ENCODE measurements around the gene C1QBP. TPM values are rescaled to one million over a fixed set of nuclear protein-coding genes. Genes with fewer than 3 reads are reported as not detected.
A peak's percentile ranks its signal among the peaks of the same experiment; 100 is the strongest.

C1QBP gene, protein sequence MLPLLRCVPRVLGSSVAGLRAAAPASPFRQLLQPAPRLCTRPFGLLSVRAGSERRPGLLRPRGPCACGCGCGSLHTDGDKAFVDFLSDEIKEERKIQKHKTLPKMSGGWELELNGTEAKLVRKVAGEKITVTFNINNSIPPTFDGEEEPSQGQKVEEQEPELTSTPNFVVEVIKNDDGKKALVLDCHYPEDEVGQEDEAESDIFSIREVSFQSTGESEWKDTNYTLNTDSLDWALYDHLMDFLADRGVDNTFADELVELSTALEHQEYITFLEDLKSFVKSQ
- total RNA-seq (2014; rRNA removed; shearing (Covaris generic)), result 221 and 238 TPM in 2 replicates

DNA sequence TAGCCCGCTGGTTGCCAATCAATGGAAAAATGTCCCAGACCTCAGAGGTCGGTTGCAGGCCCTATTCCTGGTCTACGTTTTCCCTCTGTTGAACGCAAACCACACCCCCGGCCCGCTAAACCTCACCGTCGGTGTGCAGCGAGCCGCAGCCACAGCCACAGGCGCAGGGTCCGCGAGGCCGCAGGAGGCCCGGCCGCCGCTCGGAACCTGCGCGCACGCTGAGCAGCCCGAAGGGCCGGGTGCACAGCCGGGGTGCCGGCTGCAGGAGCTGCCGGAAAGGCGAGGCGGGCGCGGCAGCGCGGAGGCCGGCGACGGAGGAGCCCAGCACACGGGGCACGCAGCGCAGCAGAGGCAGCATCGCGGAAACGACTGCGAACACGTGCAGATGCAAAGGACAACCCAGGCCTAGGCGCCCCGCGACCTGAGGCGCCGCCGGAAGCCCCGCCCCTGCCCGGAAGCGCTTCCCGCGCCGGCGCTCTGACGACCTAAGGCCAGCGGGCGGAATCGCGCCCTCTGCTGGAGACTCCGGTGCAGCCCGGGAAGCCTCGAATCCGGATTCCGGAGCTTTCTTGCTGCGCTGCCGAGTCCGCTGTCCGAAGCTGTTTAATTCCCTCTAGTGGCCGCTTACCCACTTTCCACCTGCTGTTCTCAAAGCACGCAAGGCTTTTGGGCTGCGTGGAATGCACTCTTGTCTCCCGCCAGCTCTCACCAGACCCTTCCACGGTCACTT, at the start of gene C1QBP:
C1QBP (minus strand) TSS at position 440 of the 730 bp plus-strand sequence; CDS start at position 358, 82 bp downstream.
- Histone ChIP-seq H3K27ac (peak within 1 kb of the TSS; percentile 16; the same call in 1 of the 2 replicates), H3K4me1 (no peaks in the 10 kb centered on the region; the same call in 1 of the 2 replicates), H3K27me3 (no peaks in the 10 kb centered on the region), H3K36me3 (peaks cover 28% of the 10 kb centered on the region), H3K9me3 (replicated peaks) (no peaks in the 10 kb centered on the region), H3K4me3 (peak within 1 kb of the TSS; percentile 79)
- DNase-seq, result peak; percentile 76 to 89

DNA sequence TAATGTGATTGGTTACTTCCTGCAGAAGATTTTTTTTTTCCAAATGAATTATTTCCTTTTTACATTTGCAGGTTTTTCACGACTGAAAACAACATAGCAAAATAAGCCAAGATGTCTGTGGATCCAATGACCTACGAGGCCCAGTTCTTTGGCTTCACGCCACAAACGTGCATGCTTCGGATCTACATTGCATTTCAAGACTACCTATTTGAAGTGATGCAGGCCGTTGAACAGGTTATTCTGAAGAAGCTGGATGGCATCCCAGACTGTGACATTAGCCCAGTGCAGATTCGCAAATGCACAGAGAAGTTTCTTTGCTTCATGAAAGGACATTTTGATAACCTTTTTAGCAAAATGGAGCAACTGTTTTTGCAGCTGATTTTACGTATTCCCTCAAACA, 49.8 kb upstream of the C1QBP start:
- H3K4me3 ChIP-seq, result no peak overlapping the region
- peaks cover 3% of the 10 kb centered on the region; the same call in 1 of the 2 replicates for H3K4me1 ChIP-seq
- H3K27ac ChIP-seq, result no peak overlapping the region
- no peaks in the 10 kb centered on the region for H3K27me3 ChIP-seq
- H3K9me3 ChIP-seq (replicated peaks), result peaks cover 4% of the 10 kb centered on the region
- peaks cover 45% of the 10 kb centered on the region for H3K36me3 ChIP-seq
- no peak for DNase-seq

DNA sequence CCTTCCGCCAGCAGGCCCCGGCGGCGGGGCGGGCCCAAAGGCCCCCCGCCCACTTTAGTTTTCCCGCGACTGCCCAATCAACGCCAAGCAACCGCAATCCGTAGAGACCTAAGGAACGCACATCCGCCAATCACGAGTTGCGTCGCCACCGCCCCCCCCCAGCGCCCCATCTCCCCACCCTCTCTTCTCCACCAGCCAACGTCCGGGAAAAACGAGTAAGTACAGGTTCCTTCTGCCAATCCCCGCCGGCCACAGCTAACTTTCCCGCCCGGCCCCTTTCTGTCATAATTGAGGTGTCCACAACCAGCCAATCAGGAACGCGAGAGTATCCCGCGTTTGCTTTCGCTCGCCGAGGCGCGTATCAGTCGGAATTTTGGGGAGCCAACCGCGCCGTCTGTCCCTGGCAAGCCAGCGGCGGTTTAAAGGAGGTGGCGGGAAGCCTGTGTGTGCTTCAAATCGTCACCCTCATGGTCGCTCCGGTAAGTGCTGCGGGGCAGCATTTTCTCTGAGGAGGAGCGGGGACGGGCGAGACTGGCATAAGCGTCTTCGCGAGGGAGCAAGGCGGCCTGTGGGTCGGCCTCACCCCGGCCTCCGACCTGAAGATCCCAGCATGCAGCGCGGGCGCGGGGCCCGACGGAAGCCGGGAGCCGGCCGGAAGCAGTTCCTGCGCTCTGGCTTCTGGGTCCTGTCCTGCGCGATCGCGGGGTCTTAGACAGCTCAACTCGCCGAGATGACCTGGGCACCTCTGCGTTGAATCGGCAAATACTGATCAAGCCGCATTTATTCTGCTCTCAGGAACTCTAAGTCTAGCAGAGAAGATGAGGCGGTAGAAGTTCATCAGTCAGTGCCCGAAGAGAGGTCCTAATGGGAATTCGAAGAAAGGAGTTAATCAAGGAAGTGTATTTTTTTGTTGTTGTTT, 47.5 kb upstream of the C1QBP start, which contains the start of gene MIS12:
MIS12 (plus strand) TSS at position 361 of the 919 bp plus-strand sequence. CDS start 2,297 bp downstream, outside the sequence.
- Histone ChIP-seq H3K4me3 (peak within 1 kb of the TSS; percentile 99), H3K27me3 (no peaks in the 10 kb centered on the region), H3K36me3 (peaks cover 54% of the 10 kb centered on the region), H3K27ac (peak within 1 kb of the TSS; percentile 99), H3K4me1 (peaks cover 3% of the 10 kb centered on the region; the same call in 1 of the 2 replicates), H3K9me3 (replicated peaks) (no peaks in the 10 kb centered on the region)
- DNase-seq, result peak; percentile 97

DNA sequence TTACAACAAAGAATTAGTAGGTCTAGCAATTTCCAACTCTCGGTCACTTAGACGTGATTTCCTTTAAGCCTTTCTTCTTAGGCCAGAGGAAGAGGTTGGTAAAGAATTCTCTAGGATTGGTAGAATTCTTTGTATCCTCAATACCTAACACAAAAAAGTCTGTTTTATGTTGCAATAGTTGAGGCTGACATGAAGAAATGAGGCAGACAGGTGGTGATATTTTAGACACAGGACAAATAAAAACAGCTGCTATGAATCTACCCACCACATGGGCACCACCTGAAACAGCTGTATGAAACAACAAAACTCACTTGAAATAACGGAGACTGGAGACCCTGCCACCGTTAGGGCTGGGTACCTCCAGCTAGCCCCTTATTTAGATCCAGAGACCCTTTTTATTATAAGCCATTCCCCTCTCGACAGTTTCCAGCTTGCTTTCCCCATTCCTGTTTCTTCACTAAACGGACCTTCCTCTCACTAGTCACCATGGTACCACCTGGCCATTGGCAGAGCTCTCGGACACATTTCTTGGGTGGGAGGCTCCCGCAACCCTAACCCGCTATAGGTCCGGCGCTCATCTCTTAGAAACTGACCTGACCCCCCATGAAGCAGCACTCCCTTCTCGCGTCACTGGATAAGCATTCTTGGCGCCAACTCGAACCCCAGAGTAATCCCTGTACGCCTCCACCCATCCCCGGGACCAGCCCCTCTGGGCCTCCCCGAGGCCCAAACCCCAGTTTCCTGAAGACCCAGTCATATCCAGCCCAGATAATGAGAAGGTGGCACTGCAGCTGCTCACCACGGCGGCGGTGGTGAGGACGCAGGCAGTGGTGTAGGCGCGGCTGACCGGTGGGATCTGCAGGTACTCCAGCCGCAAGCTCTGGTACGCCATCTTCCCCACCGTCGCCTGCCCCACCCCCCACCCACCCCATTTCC, 46.6 kb upstream of the C1QBP start, which contains the start of gene DERL2:
DERL2 (minus strand) TSS at position 909 of the 936 bp plus-strand sequence; CDS start at position 892, 17 bp downstream.
- H3K4me1 ChIP-seq, result peaks cover 3% of the 10 kb centered on the region; the same call in 1 of the 2 replicates
- DNase-seq, result peak; percentile 57 to 60
- no peaks in the 10 kb centered on the region for H3K9me3 ChIP-seq (replicated peaks)
- H3K27ac ChIP-seq, result peak within 1 kb of the TSS; percentile 99
- peaks cover 56% of the 10 kb centered on the region for H3K36me3 ChIP-seq
- H3K27me3 ChIP-seq, result no peaks in the 10 kb centered on the region
- peak within 1 kb of the TSS; percentile 99 for H3K4me3 ChIP-seq

DNA sequence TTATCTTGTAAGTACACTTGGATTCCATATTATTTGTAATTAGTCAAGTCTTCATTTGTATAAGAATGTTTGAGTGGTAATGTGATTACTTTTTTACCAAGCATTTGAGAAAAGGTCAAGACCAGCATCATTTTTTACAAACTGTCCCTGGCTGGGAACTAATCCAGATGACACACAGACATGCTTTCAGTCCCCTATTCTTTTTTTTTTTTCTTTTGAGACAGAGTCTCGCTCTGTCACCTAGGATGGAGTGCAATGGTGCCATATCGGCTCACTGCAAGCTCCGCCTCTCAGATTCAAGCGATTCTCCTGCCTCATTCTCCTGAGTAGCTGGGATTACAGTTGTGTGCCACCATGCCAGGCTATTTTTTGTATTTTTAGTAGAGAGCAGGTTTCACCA, 42.5 kb upstream of the C1QBP start:
- Histone ChIP-seq H3K36me3 (peaks cover 54% of the 10 kb centered on the region), H3K4me1 (peaks cover 3% of the 10 kb centered on the region; the same call in 1 of the 2 replicates), H3K9me3 (replicated peaks) (no peaks in the 10 kb centered on the region), H3K4me3 (no peak overlapping the region), H3K27me3 (no peaks in the 10 kb centered on the region), H3K27ac (no peak overlapping the region)
- DNase-seq, result no peak

DNA sequence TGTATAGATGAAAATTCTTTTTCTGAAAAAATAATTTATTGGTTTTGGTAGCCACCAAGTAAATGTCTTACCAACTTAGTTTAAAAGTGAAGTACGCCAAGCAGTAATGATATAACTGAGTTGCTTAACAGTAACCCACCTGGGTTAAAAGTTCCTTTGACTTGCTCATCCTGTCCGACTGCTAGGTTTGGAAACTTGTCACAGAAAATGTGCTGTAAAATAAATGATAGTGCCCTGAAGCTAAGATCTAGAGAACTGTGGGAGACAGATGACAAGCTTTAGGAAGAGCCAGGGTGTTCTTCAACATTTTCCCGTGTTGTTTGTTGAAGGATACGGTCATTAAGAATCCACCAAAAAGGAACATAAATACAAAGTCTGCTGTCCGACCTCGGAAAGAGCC, 42.0 kb upstream of the C1QBP start:
- Histone ChIP-seq H3K4me3 (no peak overlapping the region), H3K36me3 (peaks cover 55% of the 10 kb centered on the region), H3K4me1 (peaks cover 3% of the 10 kb centered on the region; the same call in 1 of the 2 replicates), H3K27ac (no peak overlapping the region), H3K9me3 (replicated peaks) (no peaks in the 10 kb centered on the region), H3K27me3 (no peaks in the 10 kb centered on the region)
- DNase-seq, result no peak

DNA sequence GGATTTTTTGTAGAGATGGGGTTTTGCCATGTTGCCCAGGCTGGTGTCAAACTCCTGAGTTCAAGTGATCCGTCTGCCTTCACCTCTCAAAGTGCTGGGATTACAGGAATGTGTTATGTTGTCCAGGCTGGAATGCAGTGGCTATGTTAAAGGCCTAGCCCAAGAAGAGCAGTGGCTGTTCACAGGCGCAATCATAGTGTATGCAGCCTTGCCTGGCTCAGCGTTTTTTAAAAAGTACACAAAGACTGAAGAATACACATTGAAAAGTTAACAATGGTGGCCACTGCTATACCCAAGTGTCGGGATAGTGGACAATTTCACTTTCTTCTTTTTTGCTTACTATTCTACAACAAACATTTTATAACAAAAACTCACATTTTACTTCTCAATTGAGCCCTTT, 40.0 kb upstream of the C1QBP start:
- no peak overlapping the region for H3K4me3 ChIP-seq
- H3K9me3 ChIP-seq (replicated peaks), result no peaks in the 10 kb centered on the region
- no peaks in the 10 kb centered on the region for H3K4me1 ChIP-seq
- no peaks in the 10 kb centered on the region for H3K27me3 ChIP-seq
- DNase-seq, result no peak
- no peak overlapping the region for H3K27ac ChIP-seq
- H3K36me3 ChIP-seq, result peaks cover 54% of the 10 kb centered on the region

DNA sequence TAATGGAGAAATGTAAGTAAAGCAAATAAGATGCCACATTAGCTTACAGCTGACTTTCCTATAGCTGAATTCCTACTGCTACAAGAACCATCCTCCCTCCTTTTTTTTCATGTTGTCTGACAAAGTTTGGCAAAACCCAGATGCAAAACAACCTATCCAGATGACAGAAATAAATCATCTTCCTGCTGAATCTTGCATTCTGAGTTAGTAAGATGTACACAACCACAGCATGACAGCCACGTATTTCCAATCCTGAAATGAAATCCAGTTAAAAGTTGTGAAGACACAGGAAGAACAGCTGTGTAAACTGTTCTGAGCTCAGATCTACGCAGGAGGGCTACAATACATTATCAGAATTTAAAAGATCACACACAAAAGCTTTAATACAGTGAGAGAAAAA, 35.0 kb upstream of the C1QBP start:
- no peaks in the 10 kb centered on the region for H3K4me1 ChIP-seq
- no peak overlapping the region for H3K4me3 ChIP-seq
- H3K27me3 ChIP-seq, result no peaks in the 10 kb centered on the region
- no peak overlapping the region for H3K27ac ChIP-seq
- peaks cover 28% of the 10 kb centered on the region for H3K36me3 ChIP-seq
- DNase-seq, result peak in 1 of 2 experiments; percentile 17
- H3K9me3 ChIP-seq (replicated peaks), result no peaks in the 10 kb centered on the region

DNA sequence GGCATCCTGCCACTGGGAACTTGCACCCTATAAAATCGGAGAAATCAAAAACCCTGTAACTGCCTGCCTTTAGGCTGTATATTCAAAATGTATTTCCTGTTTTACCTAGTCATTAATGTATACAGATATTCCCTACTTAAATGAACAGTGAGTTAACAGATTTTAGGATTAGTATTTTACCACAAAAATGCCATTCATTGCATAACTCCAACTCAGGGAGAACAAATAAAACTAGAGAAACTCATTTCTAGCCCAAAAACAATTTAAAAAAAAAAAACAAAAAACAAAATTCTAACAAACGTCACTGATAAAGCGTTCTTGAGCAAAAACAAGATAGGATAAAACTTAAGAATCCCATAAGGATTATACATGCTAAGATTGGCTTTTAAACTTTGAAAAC, 33.6 kb upstream of the C1QBP start:
- H3K27ac ChIP-seq, result no peak overlapping the region
- DNase-seq, result no peak
- no peaks in the 10 kb centered on the region for H3K9me3 ChIP-seq (replicated peaks)
- peaks cover 16% of the 10 kb centered on the region for H3K36me3 ChIP-seq
- H3K4me3 ChIP-seq, result no peak overlapping the region
- no peaks in the 10 kb centered on the region for H3K27me3 ChIP-seq
- H3K4me1 ChIP-seq, result no peaks in the 10 kb centered on the region

DNA sequence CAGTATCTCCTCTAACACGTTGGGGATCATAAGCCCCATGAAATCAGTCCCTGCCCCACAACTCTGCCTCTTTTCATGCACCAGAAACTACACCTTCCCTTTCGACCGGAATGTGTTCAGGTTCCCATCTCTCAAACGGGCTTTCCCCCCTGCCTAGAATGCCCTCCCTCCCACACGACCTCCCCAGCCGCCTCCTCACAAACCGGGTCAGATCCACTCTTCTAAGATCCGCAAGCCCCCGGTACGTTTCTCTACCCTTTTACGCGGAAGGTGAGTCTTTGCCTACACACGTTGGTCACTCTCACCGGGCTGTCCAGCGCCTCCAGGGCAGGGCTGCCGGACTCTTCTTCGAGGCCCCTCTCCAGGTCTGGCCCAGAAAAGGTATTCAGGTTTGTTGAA, 29.1 kb upstream of the C1QBP start:
- DNase-seq, result peak; percentile 3 to 16
- Histone ChIP-seq H3K4me1 (no peaks in the 10 kb centered on the region), H3K27ac (peak overlapping the region; percentile 47), H3K9me3 (replicated peaks) (no peaks in the 10 kb centered on the region), H3K36me3 (no peaks in the 10 kb centered on the region; the same call in 1 of the 2 replicates), H3K27me3 (no peaks in the 10 kb centered on the region), H3K4me3 (peak overlapping the region; percentile 80)

DNA sequence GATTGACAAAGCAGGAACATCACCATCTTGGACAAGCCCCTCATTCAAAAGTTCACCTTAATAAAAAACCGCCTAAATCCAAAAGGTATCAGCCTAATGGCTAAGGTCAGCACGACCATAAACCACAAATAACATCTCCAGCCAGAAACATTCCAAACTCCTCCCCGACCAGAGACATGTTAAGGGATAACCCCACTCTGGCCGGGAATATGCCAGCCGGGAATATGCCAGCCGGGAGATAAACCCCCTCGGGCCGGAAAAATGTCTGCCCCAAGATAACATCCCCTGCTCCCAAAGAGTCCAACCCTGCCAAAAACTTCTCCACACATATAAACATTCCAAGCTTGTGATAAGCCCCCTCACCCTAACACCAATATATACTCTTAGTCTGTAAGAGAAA, 28.5 kb upstream of the C1QBP start:
- H3K9me3 ChIP-seq (replicated peaks), result no peaks in the 10 kb centered on the region
- peak overlapping the region; percentile 47 for H3K27ac ChIP-seq
- no peaks in the 10 kb centered on the region for H3K4me1 ChIP-seq
- no peaks in the 10 kb centered on the region for H3K27me3 ChIP-seq
- H3K36me3 ChIP-seq, result no peaks in the 10 kb centered on the region
- peak overlapping the region; percentile 80 for H3K4me3 ChIP-seq
- peak in 1 of 2 experiments; percentile 7 for DNase-seq

DNA sequence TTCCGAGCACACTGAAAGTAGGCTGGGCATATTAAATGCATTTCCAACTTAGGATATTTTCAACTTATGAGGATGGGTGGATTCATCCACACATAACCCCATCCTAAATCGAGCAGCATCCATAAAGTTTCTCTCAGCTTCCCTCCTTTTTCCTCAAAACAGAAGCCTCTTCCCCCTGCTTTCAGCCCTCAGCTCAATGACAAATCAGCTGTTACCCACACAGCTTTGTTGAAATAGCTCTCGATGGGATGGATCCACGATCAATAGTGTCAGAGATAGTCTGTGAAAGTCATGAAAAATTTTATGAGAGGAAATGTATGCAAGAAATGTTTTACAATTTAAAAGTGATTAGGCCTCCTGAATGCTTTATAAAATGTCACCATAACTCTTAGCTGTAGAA, 27.3 kb upstream of the C1QBP start:
- DNase-seq, result no peak
- Histone ChIP-seq H3K4me3 (no peak overlapping the region), H3K36me3 (no peaks in the 10 kb centered on the region), H3K27me3 (no peaks in the 10 kb centered on the region), H3K4me1 (no peaks in the 10 kb centered on the region), H3K9me3 (replicated peaks) (no peaks in the 10 kb centered on the region), H3K27ac (no peak overlapping the region)

DNA sequence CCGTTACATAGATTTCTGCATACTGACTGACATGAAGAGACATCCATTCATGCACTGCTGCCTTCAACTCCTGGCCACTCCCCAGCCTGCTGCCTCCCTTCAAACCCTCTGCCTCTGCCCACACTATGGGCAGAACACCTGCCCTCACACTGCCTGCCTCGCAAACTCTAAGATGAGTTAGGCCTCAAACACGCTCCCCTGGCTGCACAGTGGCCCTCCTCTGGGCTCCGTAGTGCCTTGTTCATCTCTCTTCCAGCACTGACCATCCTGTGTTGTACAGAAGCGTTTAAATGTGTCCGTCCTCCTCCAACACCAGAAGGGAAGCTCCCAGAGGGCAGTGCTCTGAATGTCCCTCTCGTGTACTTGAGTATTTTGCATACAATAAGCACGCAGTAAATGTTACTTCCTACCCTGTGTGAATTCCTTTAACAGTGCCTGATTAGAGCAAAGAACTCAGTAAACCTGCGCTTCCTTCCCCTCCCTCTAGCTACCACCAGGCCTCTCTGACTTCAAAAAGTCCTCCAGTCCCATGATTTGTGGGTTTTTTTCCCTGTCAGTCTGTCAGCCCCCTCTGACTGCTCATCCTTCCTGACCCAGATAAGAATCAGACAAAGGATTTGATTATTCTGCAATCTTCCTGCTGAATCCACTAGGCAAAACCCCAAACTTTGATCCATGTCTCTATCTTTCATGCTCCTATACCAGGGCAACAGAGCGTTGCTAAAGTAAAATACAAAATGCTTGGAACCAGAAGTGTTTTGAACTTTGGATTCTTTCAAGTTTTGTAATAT, 26.0 kb upstream of the C1QBP start:
- H3K36me3 ChIP-seq, result no peaks in the 10 kb centered on the region; the same call in 1 of the 2 replicates
- no peak overlapping the region for H3K4me3 ChIP-seq
- H3K9me3 ChIP-seq (replicated peaks), result no peaks in the 10 kb centered on the region
- H3K4me1 ChIP-seq, result no peaks in the 10 kb centered on the region
- H3K27me3 ChIP-seq, result no peaks in the 10 kb centered on the region
- no peak overlapping the region for H3K27ac ChIP-seq
- DNase-seq, result no peak

Data from SJCRH30 (cell line).